Endothelial cell of umbilical vein (primary cell): ENCODE data around the gene H19. TPM values are rescaled to one million over a fixed set of nuclear protein-coding genes. Genes with fewer than 3 reads are reported as not detected.

Experiments
- BruUV-seq: library from RNA; stranded (reverse); fragments of 400-500 nt; replicated peaks from 2 replicates; lab custom pipeline; 2021; lab: Mats Ljungman, UMichigan
- CTCF ChIA-PET: fragments of 300-600, 350-600 bp; sonication (Branson Sonifier 250); formaldehyde crosslinking; loops from one replicate; lab custom pipeline; 2021; ENCODE audit warnings: antibody characterized with exemption, inconsistent platforms; lab: Charles Lee
- POLR2A ChIA-PET: fragments of 300-600, 350-600 bp; sonication (Branson Sonifier 250); formaldehyde crosslinking; loops from one replicate; lab custom pipeline; 2021; ENCODE audit warnings: antibody characterized with exemption, inconsistent platforms; lab: Charles Lee
- DNase-seq: peaks from one replicate; pipeline ENCODE4 v3.0.0-alpha.2; 2011; ENCODE audit warnings: low read depth, low spot score
- FAIRE-seq: peaks from 2 replicates; lab custom pipeline; 2011; peaks lifted over from hg19 to GRCh38; lab: Jason Lieb, UNC
- H2AFZ ChIP-seq: 2 replicates; pipeline ENCODE4 v1.6.0; 2012; ENCODE audit warnings: low read depth, low read length, control low read depth, inconsistent platforms
- H3K27ac ChIP-seq: 2 replicates; pipeline ENCODE4 v1.5.1; 2011; ENCODE audit warnings: low read depth, mild to moderate bottlenecking, control low read depth, low read length, moderate library complexity; ENCODE audit not compliant: insufficient read depth
- H3K27me3 ChIP-seq, 2 experiments: 2 replicates each; pipeline versions ENCODE4 v1.6.0 to v1.6.1; 2011; ENCODE audit warnings: low read length in 2 of 2, mixed read lengths in 1 of 2; ENCODE audit not compliant: control insufficient read depth in 2 of 2, insufficient read depth in 2 of 2
- H3K36me3 ChIP-seq, 2 experiments: 2 replicates in 1 of 2; 3 replicates in 1 of 2; pipeline ENCODE4 v1.5.1; 2011; ENCODE audit warnings: low read length in 2 of 2, mild to moderate bottlenecking in 1 of 2, moderate library complexity in 1 of 2; ENCODE audit not compliant: control insufficient read depth in 2 of 2, insufficient read depth in 2 of 2; ENCODE audit errors: extremely low read depth in 1 of 2
- H3K4me1 ChIP-seq: 3 replicates; pipeline ENCODE4 v1.5.1; 2011; ENCODE audit warnings: mild to moderate bottlenecking, low read length; ENCODE audit not compliant: control insufficient read depth, insufficient read depth; ENCODE audit errors: extremely low read depth
- H3K4me2 ChIP-seq: 2 replicates; pipeline ENCODE4 v1.6.1; 2011; ENCODE audit warnings: low read length, control low read depth, mixed read lengths; ENCODE audit not compliant: insufficient read depth
- H3K4me3 ChIP-seq, 3 experiments: fragments of 200-600 bp in 1 of 3; sonication (generic), shearing (Covaris generic) in 1 of 3; replicated peaks in 1 of 3; 2 replicates each; pipeline ENCODE4 v1.5.1; 2011 to 2016; ENCODE audit warnings: control low read depth in 3 of 3, low read length in 3 of 3, mild to moderate bottlenecking in 2 of 3, inconsistent platforms in 1 of 3, low read depth in 1 of 3, moderate library complexity in 1 of 3; ENCODE audit not compliant: insufficient read depth in 1 of 3
- H3K79me2 ChIP-seq: 2 replicates; pipeline ENCODE4 v1.6.0; 2012; ENCODE audit warnings: low read length, inconsistent platforms; ENCODE audit not compliant: control insufficient read depth, insufficient read depth
- H3K9ac ChIP-seq: replicated peaks from 2 replicates; pipeline ENCODE3; 2011; ENCODE audit warnings: low read length, control low read depth; ENCODE audit not compliant: insufficient read depth; ENCODE audit errors: extremely low read depth
- H3K9me1 ChIP-seq: replicated peaks from 3 replicates; pipeline ENCODE4 v1.6.0; 2011; ENCODE audit warnings: mild to moderate bottlenecking, low read length; ENCODE audit not compliant: control insufficient read depth, insufficient read depth; ENCODE audit errors: extremely low read depth
- H3K9me3 ChIP-seq: replicated peaks from 2 replicates; pipeline ENCODE4 v1.5.1; 2012; ENCODE audit warnings: low read length, inconsistent platforms; ENCODE audit not compliant: control insufficient read depth, insufficient read depth
- H4K20me1 ChIP-seq: replicated peaks from 2 replicates; pipeline ENCODE3; 2011; ENCODE audit warnings: mild to moderate bottlenecking, low read length; ENCODE audit not compliant: control insufficient read depth, insufficient read depth; ENCODE audit errors: extremely low read depth
- EZH2 ChIP-seq: IDR thresholded peaks from 2 replicates; pipeline ENCODE4 v1.6.1; 2012; ENCODE audit warnings: borderline replicate concordance, low read depth, mild to moderate bottlenecking, moderate library complexity, low read length, inconsistent platforms; ENCODE audit not compliant: severe bottlenecking
- FOS ChIP-seq: IDR thresholded peaks from 2 replicates; pipeline ENCODE4 v1.6.1; 2011; ENCODE audit warnings: mild to moderate bottlenecking, low read length, moderate library complexity, borderline replicate concordance; ENCODE audit not compliant: insufficient read depth
- GATA2 ChIP-seq: IDR thresholded peaks from 2 replicates; pipeline ENCODE4 v1.7.0; 2011; ENCODE audit warnings: low read depth, mild to moderate bottlenecking, moderate library complexity, mixed read lengths, low read length; ENCODE audit not compliant: insufficient read length, insufficient read depth
- JUN ChIP-seq: IDR thresholded peaks from 2 replicates; pipeline ENCODE4 v1.6.1; 2011; ENCODE audit warnings: borderline replicate concordance, low read depth; ENCODE audit not compliant: insufficient read length, insufficient read depth
- MYC ChIP-seq: IDR thresholded peaks from one replicate; pipeline ENCODE4 v1.6.1; 2011; ENCODE audit warnings: mild to moderate bottlenecking, low read depth, low read length
- POLR2A ChIP-seq: IDR thresholded peaks from 2 replicates; pipeline ENCODE4 v1.6.1; 2012; ENCODE audit warnings: low read depth, mild to moderate bottlenecking, control low read depth, low read length
- POLR2AphosphoS5 ChIP-seq: IDR thresholded peaks from 2 replicates; pipeline ENCODE4 v1.6.1; 2012; ENCODE audit warnings: low read depth, mild to moderate bottlenecking, control low read depth, low read length, moderate library complexity; ENCODE audit not compliant: insufficient read depth
- dilution Hi-C: fragments of 300-500 bp; cut with MboI; formaldehyde crosslinking; loops from one replicate; pipeline ENCODE4 v1.15.0; 2019; ENCODE audit warnings: low sequenced_read_pairs; ENCODE audit not compliant: extremely low pct_ligation_motif_present
- intact Hi-C: fragments of 100-400 bp; cut with micrococcal nuclease; formaldehyde crosslinking; loops from one replicate; pipeline ENCODE4 v1.10.0; 2022
- microRNA counts: library from miRNA; unstranded; fragments of <30 nt; microRNA quantifications from one replicate; lab custom pipeline; 2016
- polyA plus RNA-seq, 4 experiments: library from polyadenylated mRNA; depleted of rRNA in 3 of 4; stranded (reverse) in 3 of 4; unstranded in 1 of 4; fragments of >200 nt; gene quantifications; 2 replicates each; pipeline versions ENCODE4 v1.2.1 to v1.2.3, GENCODE V29; 2011 to 2012; ENCODE audit warnings: missing spikeins in 1 of 4
- small RNA-seq: library from RNA; depleted of rRNA; stranded (forward); fragments of <200 nt; gene quantifications from one replicate; pipeline ENCODE3, GENCODE V24; 2012; ENCODE audit warnings: low replicate concordance, low read depth; ENCODE audit not compliant: insufficient read depth, insufficient read length
- total RNA-seq: library from RNA; stranded (reverse); gene quantifications from 2 replicates; pipeline ENCODE4 v1.2.3, GENCODE V29; 2021
- TF ChIP-seq, protein P1 (sequence below), 2 donors: IDR thresholded peaks; 1 replicate in 1 of 2; 2 replicates in 1 of 2; pipeline ENCODE4 v1.5.1; 2011; ENCODE audit warnings: low read length in 2 of 2, mild to moderate bottlenecking in 2 of 2, moderate library complexity in 2 of 2, control low read depth in 1 of 2, inconsistent platforms in 1 of 2, low read depth in 1 of 2; ENCODE audit not compliant: insufficient read depth in 1 of 2; ENCODE audit errors: extremely low read depth in 1 of 2
- TF ChIP-seq, protein P2 (sequence below): IDR thresholded peaks from 2 replicates; pipeline ENCODE4 v1.6.1; 2011; ENCODE audit not compliant: insufficient read depth, insufficient read length

H19 gene
- total and polyA plus RNA-seq, 2 donors (not counting 3 experiments of a cell fraction or from before 2014, with no cell fraction given) = 0.21 to 3.2 TPM

DNA sequence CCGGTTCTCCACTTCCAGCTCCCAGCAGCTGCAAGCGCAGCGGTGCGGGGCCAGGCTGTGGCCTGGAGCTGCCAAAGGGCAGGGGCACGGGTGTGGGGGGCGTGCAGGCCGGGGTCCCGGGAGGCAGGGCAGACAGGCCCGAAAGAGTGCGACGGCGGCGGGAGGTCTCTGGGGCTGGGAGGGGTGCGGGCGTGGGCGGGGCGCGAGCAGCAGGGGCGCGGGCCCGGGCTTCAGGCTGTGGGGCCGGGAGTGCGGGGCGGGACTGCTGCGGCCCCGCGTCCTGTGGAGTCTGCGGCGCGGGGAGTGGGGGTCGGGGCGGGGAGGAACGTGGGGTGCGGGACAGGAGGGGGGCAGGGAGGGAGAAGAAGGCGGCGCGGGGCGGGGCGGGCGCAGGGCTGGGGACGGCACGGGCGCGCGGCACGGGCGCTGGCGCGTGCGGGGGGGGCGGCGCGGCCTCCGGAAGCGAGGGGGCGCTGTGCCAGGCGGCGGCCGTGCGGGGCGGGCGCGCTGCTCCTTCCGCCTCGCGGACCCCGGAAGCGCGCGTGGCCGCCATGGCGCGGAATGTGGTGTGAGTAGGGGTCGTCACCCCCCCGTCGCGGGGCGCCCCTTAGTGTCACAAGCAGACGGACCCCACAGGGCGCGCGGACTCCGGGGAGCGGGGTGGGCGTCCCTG lies 50.7 kb downstream of the H19 start, which contains the start of gene MRPL23:
TSS of gene MRPL23 (plus strand) at position 521 of the 673 bp plus-strand sequence. CDS start at position 552, 31 bp downstream.
- no peaks in the 10 kb centered on the region for H3K9me3 ChIP-seq
- no peaks in the 10 kb centered on the region for H3K4me1 ChIP-seq
- BruUV-seq = no TSS peak
- ChIA-PET CTCF (interaction anchor here (0.6 to 8.4 kb wide), 9 partner anchors 21 to 294 kb away, joined by 3 to 102 read pairs (median 13); no protein-coding TSS in a partner anchor), POLR2A (interaction anchor here (0.6 kb wide), 1 partner anchor 368 kb away, joined by 6 read pairs; no protein-coding TSS in a partner anchor)
- H3K79me2 ChIP-seq = no peaks in the 10 kb centered on the region
- dilution Hi-C loops (no loop called here), intact Hi-C loops (no loop called here)
- DNase-seq = no peak
- no peak within 1 kb of the TSS for H2AFZ ChIP-seq
- no peak within 1 kb of the TSS for H3K4me2 ChIP-seq
- H3K9me1 ChIP-seq = no peaks in the 10 kb centered on the region
- H3K9ac ChIP-seq = no peak within 1 kb of the TSS
- no peak within 1 kb of the TSS for H3K27ac ChIP-seq
- H3K27me3 ChIP-seq = no peaks in the 10 kb centered on the region
- TF ChIP-seq, protein P1, sequence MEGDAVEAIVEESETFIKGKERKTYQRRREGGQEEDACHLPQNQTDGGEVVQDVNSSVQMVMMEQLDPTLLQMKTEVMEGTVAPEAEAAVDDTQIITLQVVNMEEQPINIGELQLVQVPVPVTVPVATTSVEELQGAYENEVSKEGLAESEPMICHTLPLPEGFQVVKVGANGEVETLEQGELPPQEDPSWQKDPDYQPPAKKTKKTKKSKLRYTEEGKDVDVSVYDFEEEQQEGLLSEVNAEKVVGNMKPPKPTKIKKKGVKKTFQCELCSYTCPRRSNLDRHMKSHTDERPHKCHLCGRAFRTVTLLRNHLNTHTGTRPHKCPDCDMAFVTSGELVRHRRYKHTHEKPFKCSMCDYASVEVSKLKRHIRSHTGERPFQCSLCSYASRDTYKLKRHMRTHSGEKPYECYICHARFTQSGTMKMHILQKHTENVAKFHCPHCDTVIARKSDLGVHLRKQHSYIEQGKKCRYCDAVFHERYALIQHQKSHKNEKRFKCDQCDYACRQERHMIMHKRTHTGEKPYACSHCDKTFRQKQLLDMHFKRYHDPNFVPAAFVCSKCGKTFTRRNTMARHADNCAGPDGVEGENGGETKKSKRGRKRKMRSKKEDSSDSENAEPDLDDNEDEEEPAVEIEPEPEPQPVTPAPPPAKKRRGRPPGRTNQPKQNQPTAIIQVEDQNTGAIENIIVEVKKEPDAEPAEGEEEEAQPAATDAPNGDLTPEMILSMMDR (IDR thresholded peaks at IDR 0.05; ENCODE audit: extremely low read depth in 1 of 2, insufficient read depth in 1 of 2, low read depth in 1 of 2, low read length in 2 of 2) = no peak
- TF ChIP-seq POLR2AphosphoS5 (no peak), JUN (no peak), MYC (no peak), FOS (no peak), EZH2 (no peak), GATA2 (no peak), POLR2A (no peak)
- TF ChIP-seq, protein P2, sequence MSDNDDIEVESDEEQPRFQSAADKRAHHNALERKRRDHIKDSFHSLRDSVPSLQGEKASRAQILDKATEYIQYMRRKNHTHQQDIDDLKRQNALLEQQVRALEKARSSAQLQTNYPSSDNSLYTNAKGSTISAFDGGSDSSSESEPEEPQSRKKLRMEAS = no peak
- no peaks in the 10 kb centered on the region for H4K20me1 ChIP-seq
- H3K4me3 ChIP-seq = no peak within 1 kb of the TSS
- FAIRE-seq = no peak
- no peaks in the 10 kb centered on the region for H3K36me3 ChIP-seq

MicroRNAs encoded within 50 kb of the gene (microRNA counts, 767-probe panel; counts per million panel counts)
- 723 counts per million, percentile 96 among the panel's probes with 10 or more counts for microRNA hsa-miR-675-5p (lab: Ali Mortazavi, UCI)

Small RNAs within 50 kb of the gene (small RNA-seq; reads per million reads assigned to genes)
- not detected for gene RF01972
- gene RF01973 = not detected

Other genes starting within 250 kb of the H19 start
- gene IFITM10, start 247.2 kb downstream of the H19 start, total RNA-seq = 0.62 and 0.66 TPM in 2 replicates
- 0.04 and 0.08 TPM in 2 replicates for gene IFITM10, start 247.2 kb downstream of the H19 start, polyA plus RNA-seq
- 197 and 215 TPM in 2 replicates for gene CTSD, start 233.9 kb downstream of the H19 start, total RNA-seq
- gene CTSD, start 233.9 kb downstream of the H19 start, polyA plus RNA-seq = 248 and 344 TPM in 2 replicates
- gene SYT8, start 162.9 kb downstream of the H19 start, total RNA-seq = not detected in 2 replicates
- gene SYT8, start 162.9 kb downstream of the H19 start, polyA plus RNA-seq = not detected in 2 replicates
- not detected in 2 replicates for gene TNNI2, start 158.9 kb downstream of the H19 start, total RNA-seq
- not detected in 2 replicates for gene TNNI2, start 158.9 kb downstream of the H19 start, polyA plus RNA-seq
- gene LSP1, start 144.8 kb downstream of the H19 start, total RNA-seq = not detected in 2 replicates
- gene LSP1, start 144.8 kb downstream of the H19 start, polyA plus RNA-seq = not detected in 2 replicates
- not detected in 2 replicates for gene PRR33, start 105.9 kb downstream of the H19 start, total RNA-seq
- not detected in 2 replicates for gene PRR33, start 105.9 kb downstream of the H19 start, polyA plus RNA-seq
- gene TNNT3, start 78.1 kb downstream of the H19 start, total RNA-seq = not detected in 2 replicates
- not detected in 2 replicates for gene TNNT3, start 78.1 kb downstream of the H19 start, polyA plus RNA-seq
- 72.7 and 81.6 TPM in 2 replicates for gene MRPL23, start 50.5 kb downstream of the H19 start, total RNA-seq
- 206 and 222 TPM in 2 replicates for gene MRPL23, start 50.5 kb downstream of the H19 start, polyA plus RNA-seq
- 21.0 and 34.1 TPM in 2 replicates for gene IGF2, start 141.5 kb upstream of the H19 start, total RNA-seq
- 4.3 and 5.7 TPM in 2 replicates for gene IGF2, start 141.5 kb upstream of the H19 start, polyA plus RNA-seq
- gene INS, start 163.4 kb upstream of the H19 start, total RNA-seq = not detected in 2 replicates
- gene INS, start 163.4 kb upstream of the H19 start, polyA plus RNA-seq = not detected in 2 replicates
- gene TH, start 174.0 kb upstream of the H19 start, total RNA-seq = not detected in 2 replicates
- gene TH, start 174.0 kb upstream of the H19 start, polyA plus RNA-seq = not detected in 2 replicates